GM23338 (cell line): Measurements from ENCODE around the gene ABCA12. TPM values are rescaled to one million over a fixed set of nuclear protein-coding genes. Genes with fewer than 3 reads are reported as not detected.

ENCODE experiments used
- ATAC-seq: fragments of 200-7000 bp; cut with Tn5 transposase; 3 replicates; pipeline ENCODE4 v1.9.1; 2020
- DNase-seq: peaks from one replicate; pipeline ENCODE4 v3.0.0-alpha.2; 2015; ENCODE audit warnings: low spot score
- H2AFZ ChIP-seq: fragments of 200-600 bp; sonication (generic); 2 replicates; pipeline ENCODE4 v1.8.0; 2016; ENCODE audit warnings: antibody characterized with exemption, mild to moderate bottlenecking, moderate library complexity
- H3F3A ChIP-seq: fragments of 200-600 bp; sonication (generic); replicated peaks from 2 replicates; pipeline ENCODE4 v1.8.0; 2017; ENCODE audit warnings: antibody characterized with exemption, mixed run types, low read depth
- H3K27ac ChIP-seq: fragments of 200-600 bp; sonication (generic); 2 replicates; pipeline ENCODE4 v1.6.1; 2016; ENCODE audit warnings: low read depth
- H3K27me3 ChIP-seq: fragments of 200-600 bp; sonication (generic); 2 replicates; pipeline ENCODE4 v1.8.0; 2016; ENCODE audit warnings: mild to moderate bottlenecking, mixed run types, moderate library complexity; ENCODE audit not compliant: insufficient read depth
- H3K36me3 ChIP-seq: fragments of 200-600 bp; sonication (generic); 2 replicates; pipeline ENCODE4 v1.8.0; 2016; ENCODE audit warnings: mild to moderate bottlenecking; ENCODE audit not compliant: insufficient read depth
- H3K4me1 ChIP-seq: fragments of 200-600 bp; sonication (generic); 2 replicates; pipeline ENCODE4 v1.8.0; 2016; ENCODE audit warnings: mild to moderate bottlenecking, moderate library complexity; ENCODE audit not compliant: insufficient read depth
- H3K4me2 ChIP-seq: fragments of 200-600 bp; sonication (generic); 2 replicates; pipeline ENCODE4 v1.7.1; 2017; ENCODE audit warnings: mixed run types
- H3K4me3 ChIP-seq: fragments of 200-600 bp; sonication (generic); 2 replicates; pipeline ENCODE4 v1.6.1; 2016; ENCODE audit warnings: mixed run types
- H3K79me2 ChIP-seq: fragments of 200-600 bp; sonication (generic); replicated peaks from 2 replicates; pipeline ENCODE4 v1.8.0; 2017; ENCODE audit warnings: mild to moderate bottlenecking; ENCODE audit not compliant: insufficient read depth
- H3K9me2 ChIP-seq: fragments of 200-600 bp; sonication (generic); 2 replicates; pipeline ENCODE4 v1.8.0; 2017; ENCODE audit not compliant: insufficient read depth
- H4K20me1 ChIP-seq: fragments of 200-600 bp; sonication (generic); replicated peaks from 2 replicates; pipeline ENCODE4 v1.8.0; 2017; ENCODE audit warnings: mild to moderate bottlenecking; ENCODE audit not compliant: insufficient read depth
- H3K27ac Mint-ChIP-seq: 2 replicates; pipeline ENCODE4 v1.8.0; 2020; ENCODE audit warnings: inconsistent platforms, mild to moderate bottlenecking, moderate library complexity, mixed read lengths
- H3K27me3 Mint-ChIP-seq: 3 replicates; pipeline ENCODE4 v1.8.0; 2022; ENCODE audit warnings: low read depth, mild to moderate bottlenecking, moderate library complexity, mixed read lengths, inconsistent platforms; ENCODE audit not compliant: insufficient read depth, poor library complexity
- H3K36me3 Mint-ChIP-seq: 3 replicates; pipeline ENCODE4 v1.8.0; 2021; ENCODE audit warnings: low read depth, mild to moderate bottlenecking, inconsistent platforms, moderate library complexity, mixed read lengths
- H3K4me1 Mint-ChIP-seq: 3 replicates; pipeline ENCODE4 v1.8.0; 2020; ENCODE audit warnings: mild to moderate bottlenecking, inconsistent platforms, mixed read lengths
- H3K4me3 Mint-ChIP-seq: 3 replicates; pipeline ENCODE4 v1.8.0; 2021; ENCODE audit warnings: moderate library complexity, mild to moderate bottlenecking, inconsistent platforms, mixed read lengths
- H3K9me3 Mint-ChIP-seq: 3 replicates; pipeline ENCODE4 v1.8.0; 2020; ENCODE audit warnings: moderate library complexity, mild to moderate bottlenecking, inconsistent platforms, mixed read lengths
- CREB1 ChIP-seq: fragments of 250-450 bp; sonication (Bioruptor Pico); IDR thresholded peaks from 2 replicates; pipeline ENCODE4 v1.5.0; 2020; ENCODE audit warnings: low read depth, mild to moderate bottlenecking, moderate library complexity
- EZH2 ChIP-seq: fragments of 200-600 bp; sonication (generic); IDR thresholded peaks from one replicate; pipeline ENCODE4 v1.8.0; 2017; ENCODE audit warnings: antibody characterized with exemption, mild to moderate bottlenecking, low read depth; ENCODE audit not compliant: unreplicated experiment
- EZH2phosphoT487 ChIP-seq: fragments of 200-600 bp; sonication (generic); IDR thresholded peaks from one replicate; pipeline ENCODE4 v1.8.1; 2018; ENCODE audit warnings: antibody characterized with exemption; ENCODE audit not compliant: unreplicated experiment
- JUNB ChIP-seq: IDR thresholded peaks from one replicate; pipeline ENCODE4 v1.6.1; 2016; ENCODE audit warnings: antibody characterized with exemption; ENCODE audit not compliant: unreplicated experiment
- NANOG ChIP-seq: IDR thresholded peaks from 2 replicates; pipeline ENCODE4 v1.6.1; 2016; ENCODE audit warnings: antibody characterized with exemption, borderline replicate concordance
- POLR2AphosphoS5 ChIP-seq: IDR thresholded peaks from 2 replicates; pipeline ENCODE4 v1.6.1; 2016; ENCODE audit warnings: antibody characterized with exemption, low read depth
- STAT1 ChIP-seq: IDR thresholded peaks from one replicate; pipeline ENCODE4 v1.6.1; 2016; ENCODE audit warnings: antibody characterized with exemption; ENCODE audit not compliant: unreplicated experiment
- ZNF114 ChIP-seq: fragments of 250-450 bp; sonication (Bioruptor Pico); IDR thresholded peaks from 2 replicates; pipeline ENCODE4 v1.5.0; 2020; ENCODE audit warnings: mild to moderate bottlenecking, moderate library complexity
- ZNF331 ChIP-seq: fragments of 250-450 bp; sonication (Bioruptor Pico); IDR thresholded peaks from 2 replicates; pipeline ENCODE4 v1.5.0; 2020; ENCODE audit warnings: low read depth, mild to moderate bottlenecking, moderate library complexity
- polyA plus RNA-seq: library from polyadenylated mRNA; unstranded; fragments of >200 nt; fragmentation: Nextera tagmentation; extraction: Ambion mirVana; gene quantifications from 2 replicates; pipeline ENCODE4 v1.2.1, GENCODE V29; 2016
- total RNA-seq: library from RNA; depleted of rRNA; stranded (reverse); fragments of >200 nt; shearing (Covaris generic); gene quantifications from 2 replicates; pipeline ENCODE4 v1.2.3, GENCODE V29; 2014
- TF ChIP-seq, protein P1 (sequence below): fragments of 250-450 bp; sonication (Bioruptor Pico); IDR thresholded peaks from 2 replicates; pipeline ENCODE4 v1.5.0; 2020; ENCODE audit warnings: mild to moderate bottlenecking, moderate library complexity
- TF ChIP-seq, protein P2 (sequence below), 2 experiments: fragments of 200-600 bp in 1 of 2; sonication (generic) in 1 of 2; conservative IDR thresholded peaks; 2 replicates each; pipeline versions ENCODE4 v1.5.1 to v1.6.1; 2016 to 2017; ENCODE audit warnings: antibody characterized with exemption in 2 of 2, low read depth in 2 of 2, mild to moderate bottlenecking in 2 of 2, moderate library complexity in 1 of 2
- TF ChIP-seq, protein P3 (sequence below): IDR thresholded peaks from one replicate; pipeline ENCODE4 v1.6.1; 2018; ENCODE audit warnings: antibody characterized with exemption; ENCODE audit not compliant: unreplicated experiment
- TF ChIP-seq, protein P4 (sequence below): IDR thresholded peaks from 2 replicates; pipeline ENCODE4 v1.6.1; 2016; ENCODE audit warnings: antibody characterized with exemption

Gene ABCA12
- total and polyA plus RNA-seq, 2 experiments from 2014 or later = 0.05 to 0.10 TPM

DNA sequence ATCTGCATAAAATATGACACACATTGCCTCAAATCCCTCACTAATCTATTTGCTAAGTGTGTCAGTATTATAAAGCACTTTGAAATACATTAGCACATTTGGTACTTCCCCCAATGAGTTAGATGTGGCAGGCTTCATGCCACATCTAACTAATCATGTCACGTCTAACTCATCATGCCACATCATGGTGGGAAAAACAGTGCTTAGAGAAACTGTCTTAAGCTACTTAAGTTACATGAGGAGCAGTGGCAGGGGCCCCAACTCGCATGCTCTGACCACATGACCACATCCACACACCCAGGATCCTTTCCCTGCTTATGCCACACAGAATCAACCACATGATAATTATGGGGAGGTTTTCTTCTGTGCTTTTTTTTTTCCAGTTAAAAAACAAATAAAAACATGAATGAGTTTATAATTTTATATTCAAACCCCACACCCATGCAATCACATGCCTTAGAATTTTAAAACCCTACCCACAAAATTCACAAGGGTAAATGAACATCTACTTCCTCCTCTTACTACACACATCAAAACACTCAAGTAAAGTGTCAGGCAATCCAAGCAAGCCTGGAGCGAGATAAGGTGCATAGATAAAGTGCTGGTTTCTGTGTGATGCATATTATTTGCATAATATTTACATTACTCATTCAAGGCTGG is 1.6 kb downstream of the ABCA12 start:
- Histone ChIP-seq H3K27me3 (no peaks in the 10 kb centered on the region), H2AFZ (no peak overlapping the region), H3F3A (no peaks in the 10 kb centered on the region), H3K4me3 (no peak overlapping the region), H3K4me2 (no peak overlapping the region), H3K36me3 (no peaks in the 10 kb centered on the region), H4K20me1 (no peaks in the 10 kb centered on the region), H3K79me2 (no peaks in the 10 kb centered on the region), H3K9me2 (no peaks in the 10 kb centered on the region), H3K27ac (no peak overlapping the region), H3K4me1 (no peaks in the 10 kb centered on the region)
- H3K4me3 Mint-ChIP-seq = no peak overlapping the region
- no peaks in the 10 kb centered on the region for H3K9me3 Mint-ChIP-seq
- no peaks in the 10 kb centered on the region; the same call in 2 of the 3 replicates for H3K4me1 Mint-ChIP-seq
- H3K27ac Mint-ChIP-seq = no peak overlapping the region
- TF ChIP-seq, protein P1, sequence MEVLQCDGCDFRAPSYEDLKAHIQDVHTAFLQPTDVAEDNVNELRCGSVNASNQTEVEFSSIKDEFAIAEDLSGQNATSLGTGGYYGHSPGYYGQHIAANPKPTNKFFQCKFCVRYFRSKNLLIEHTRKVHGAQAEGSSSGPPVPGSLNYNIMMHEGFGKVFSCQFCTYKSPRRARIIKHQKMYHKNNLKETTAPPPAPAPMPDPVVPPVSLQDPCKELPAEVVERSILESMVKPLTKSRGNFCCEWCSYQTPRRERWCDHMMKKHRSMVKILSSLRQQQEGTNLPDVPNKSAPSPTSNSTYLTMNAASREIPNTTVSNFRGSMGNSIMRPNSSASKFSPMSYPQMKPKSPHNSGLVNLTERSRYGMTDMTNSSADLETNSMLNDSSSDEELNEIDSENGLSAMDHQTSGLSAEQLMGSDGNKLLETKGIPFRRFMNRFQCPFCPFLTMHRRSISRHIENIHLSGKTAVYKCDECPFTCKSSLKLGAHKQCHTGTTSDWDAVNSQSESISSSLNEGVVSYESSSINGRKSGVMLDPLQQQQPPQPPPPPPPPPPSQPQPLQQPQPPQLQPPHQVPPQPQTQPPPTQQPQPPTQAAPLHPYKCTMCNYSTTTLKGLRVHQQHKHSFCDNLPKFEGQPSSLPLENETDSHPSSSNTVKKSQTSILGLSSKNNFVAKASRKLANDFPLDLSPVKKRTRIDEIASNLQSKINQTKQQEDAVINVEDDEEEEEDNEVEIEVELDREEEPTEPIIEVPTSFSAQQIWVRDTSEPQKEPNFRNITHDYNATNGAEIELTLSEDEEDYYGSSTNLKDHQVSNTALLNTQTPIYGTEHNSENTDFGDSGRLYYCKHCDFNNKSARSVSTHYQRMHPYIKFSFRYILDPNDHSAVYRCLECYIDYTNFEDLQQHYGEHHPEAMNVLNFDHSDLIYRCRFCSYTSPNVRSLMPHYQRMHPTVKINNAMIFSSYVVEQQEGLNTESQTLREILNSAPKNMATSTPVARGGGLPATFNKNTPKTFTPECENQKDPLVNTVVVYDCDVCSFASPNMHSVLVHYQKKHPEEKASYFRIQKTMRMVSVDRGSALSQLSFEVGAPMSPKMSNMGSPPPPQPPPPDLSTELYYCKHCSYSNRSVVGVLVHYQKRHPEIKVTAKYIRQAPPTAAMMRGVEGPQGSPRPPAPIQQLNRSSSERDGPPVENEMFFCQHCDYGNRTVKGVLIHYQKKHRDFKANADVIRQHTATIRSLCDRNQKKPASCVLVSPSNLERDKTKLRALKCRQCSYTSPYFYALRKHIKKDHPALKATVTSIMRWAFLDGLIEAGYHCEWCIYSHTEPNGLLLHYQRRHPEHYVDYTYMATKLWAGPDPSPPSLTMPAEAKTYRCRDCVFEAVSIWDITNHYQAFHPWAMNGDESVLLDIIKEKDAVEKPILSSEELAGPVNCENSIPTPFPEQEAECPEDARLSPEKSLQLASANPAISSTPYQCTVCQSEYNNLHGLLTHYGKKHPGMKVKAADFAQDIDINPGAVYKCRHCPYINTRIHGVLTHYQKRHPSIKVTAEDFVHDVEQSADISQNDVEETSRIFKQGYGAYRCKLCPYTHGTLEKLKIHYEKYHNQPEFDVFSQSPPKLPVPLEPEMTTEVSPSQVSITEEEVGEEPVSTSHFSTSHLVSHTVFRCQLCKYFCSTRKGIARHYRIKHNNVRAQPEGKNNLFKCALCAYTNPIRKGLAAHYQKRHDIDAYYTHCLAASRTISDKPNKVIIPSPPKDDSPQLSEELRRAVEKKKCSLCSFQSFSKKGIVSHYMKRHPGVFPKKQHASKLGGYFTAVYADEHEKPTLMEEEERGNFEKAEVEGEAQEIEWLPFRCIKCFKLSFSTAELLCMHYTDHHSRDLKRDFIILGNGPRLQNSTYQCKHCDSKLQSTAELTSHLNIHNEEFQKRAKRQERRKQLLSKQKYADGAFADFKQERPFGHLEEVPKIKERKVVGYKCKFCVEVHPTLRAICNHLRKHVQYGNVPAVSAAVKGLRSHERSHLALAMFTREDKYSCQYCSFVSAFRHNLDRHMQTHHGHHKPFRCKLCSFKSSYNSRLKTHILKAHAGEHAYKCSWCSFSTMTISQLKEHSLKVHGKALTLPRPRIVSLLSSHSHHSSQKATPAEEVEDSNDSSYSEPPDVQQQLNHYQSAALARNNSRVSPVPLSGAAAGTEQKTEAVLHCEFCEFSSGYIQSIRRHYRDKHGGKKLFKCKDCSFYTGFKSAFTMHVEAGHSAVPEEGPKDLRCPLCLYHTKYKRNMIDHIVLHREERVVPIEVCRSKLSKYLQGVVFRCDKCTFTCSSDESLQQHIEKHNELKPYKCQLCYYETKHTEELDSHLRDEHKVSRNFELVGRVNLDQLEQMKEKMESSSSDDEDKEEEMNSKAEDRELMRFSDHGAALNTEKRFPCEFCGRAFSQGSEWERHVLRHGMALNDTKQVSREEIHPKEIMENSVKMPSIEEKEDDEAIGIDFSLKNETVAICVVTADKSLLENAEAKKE (CRISPR knock-in tag) = no peak
- TF ChIP-seq POLR2AphosphoS5 = no peak
- TF ChIP-seq NANOG = no peak
- TF ChIP-seq, protein P2, sequence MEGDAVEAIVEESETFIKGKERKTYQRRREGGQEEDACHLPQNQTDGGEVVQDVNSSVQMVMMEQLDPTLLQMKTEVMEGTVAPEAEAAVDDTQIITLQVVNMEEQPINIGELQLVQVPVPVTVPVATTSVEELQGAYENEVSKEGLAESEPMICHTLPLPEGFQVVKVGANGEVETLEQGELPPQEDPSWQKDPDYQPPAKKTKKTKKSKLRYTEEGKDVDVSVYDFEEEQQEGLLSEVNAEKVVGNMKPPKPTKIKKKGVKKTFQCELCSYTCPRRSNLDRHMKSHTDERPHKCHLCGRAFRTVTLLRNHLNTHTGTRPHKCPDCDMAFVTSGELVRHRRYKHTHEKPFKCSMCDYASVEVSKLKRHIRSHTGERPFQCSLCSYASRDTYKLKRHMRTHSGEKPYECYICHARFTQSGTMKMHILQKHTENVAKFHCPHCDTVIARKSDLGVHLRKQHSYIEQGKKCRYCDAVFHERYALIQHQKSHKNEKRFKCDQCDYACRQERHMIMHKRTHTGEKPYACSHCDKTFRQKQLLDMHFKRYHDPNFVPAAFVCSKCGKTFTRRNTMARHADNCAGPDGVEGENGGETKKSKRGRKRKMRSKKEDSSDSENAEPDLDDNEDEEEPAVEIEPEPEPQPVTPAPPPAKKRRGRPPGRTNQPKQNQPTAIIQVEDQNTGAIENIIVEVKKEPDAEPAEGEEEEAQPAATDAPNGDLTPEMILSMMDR (conservative IDR thresholded peaks at IDR 0.05; ENCODE audit: low read depth in 2 of 2) = no peak
- no peak for TF ChIP-seq ZNF114
- TF ChIP-seq ZNF331 (CRISPR knock-in tag) = no peak
- TF ChIP-seq JUNB = no peak
- TF ChIP-seq, protein P3, sequence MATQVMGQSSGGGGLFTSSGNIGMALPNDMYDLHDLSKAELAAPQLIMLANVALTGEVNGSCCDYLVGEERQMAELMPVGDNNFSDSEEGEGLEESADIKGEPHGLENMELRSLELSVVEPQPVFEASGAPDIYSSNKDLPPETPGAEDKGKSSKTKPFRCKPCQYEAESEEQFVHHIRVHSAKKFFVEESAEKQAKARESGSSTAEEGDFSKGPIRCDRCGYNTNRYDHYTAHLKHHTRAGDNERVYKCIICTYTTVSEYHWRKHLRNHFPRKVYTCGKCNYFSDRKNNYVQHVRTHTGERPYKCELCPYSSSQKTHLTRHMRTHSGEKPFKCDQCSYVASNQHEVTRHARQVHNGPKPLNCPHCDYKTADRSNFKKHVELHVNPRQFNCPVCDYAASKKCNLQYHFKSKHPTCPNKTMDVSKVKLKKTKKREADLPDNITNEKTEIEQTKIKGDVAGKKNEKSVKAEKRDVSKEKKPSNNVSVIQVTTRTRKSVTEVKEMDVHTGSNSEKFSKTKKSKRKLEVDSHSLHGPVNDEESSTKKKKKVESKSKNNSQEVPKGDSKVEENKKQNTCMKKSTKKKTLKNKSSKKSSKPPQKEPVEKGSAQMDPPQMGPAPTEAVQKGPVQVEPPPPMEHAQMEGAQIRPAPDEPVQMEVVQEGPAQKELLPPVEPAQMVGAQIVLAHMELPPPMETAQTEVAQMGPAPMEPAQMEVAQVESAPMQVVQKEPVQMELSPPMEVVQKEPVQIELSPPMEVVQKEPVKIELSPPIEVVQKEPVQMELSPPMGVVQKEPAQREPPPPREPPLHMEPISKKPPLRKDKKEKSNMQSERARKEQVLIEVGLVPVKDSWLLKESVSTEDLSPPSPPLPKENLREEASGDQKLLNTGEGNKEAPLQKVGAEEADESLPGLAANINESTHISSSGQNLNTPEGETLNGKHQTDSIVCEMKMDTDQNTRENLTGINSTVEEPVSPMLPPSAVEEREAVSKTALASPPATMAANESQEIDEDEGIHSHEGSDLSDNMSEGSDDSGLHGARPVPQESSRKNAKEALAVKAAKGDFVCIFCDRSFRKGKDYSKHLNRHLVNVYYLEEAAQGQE = no peak
- TF ChIP-seq, protein P4, sequence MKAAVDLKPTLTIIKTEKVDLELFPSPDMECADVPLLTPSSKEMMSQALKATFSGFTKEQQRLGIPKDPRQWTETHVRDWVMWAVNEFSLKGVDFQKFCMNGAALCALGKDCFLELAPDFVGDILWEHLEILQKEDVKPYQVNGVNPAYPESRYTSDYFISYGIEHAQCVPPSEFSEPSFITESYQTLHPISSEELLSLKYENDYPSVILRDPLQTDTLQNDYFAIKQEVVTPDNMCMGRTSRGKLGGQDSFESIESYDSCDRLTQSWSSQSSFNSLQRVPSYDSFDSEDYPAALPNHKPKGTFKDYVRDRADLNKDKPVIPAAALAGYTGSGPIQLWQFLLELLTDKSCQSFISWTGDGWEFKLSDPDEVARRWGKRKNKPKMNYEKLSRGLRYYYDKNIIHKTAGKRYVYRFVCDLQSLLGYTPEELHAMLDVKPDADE = no peak
- no peak for TF ChIP-seq EZH2
- TF ChIP-seq STAT1 = no peak
- no peak for TF ChIP-seq EZH2phosphoT487
- TF ChIP-seq CREB1 (CRISPR knock-in tag) = no peak
- ATAC-seq = no peak
- no peaks in the 10 kb centered on the region for H3K27me3 Mint-ChIP-seq
- no peak for DNase-seq
- H3K36me3 Mint-ChIP-seq = no peaks in the 10 kb centered on the region
